GM12872 (cell line): Measurements from ENCODE around the gene FAM174B.

Experiments
- TF ChIP-seq, protein P1 (sequence below): IDR thresholded peaks from 3 replicates; pipeline ENCODE4 v1.5.1; 2011; ENCODE audit warnings: low read depth, mild to moderate bottlenecking, low read length, moderate library complexity; ENCODE audit not compliant: insufficient read depth

The FAM174B gene

DNA sequence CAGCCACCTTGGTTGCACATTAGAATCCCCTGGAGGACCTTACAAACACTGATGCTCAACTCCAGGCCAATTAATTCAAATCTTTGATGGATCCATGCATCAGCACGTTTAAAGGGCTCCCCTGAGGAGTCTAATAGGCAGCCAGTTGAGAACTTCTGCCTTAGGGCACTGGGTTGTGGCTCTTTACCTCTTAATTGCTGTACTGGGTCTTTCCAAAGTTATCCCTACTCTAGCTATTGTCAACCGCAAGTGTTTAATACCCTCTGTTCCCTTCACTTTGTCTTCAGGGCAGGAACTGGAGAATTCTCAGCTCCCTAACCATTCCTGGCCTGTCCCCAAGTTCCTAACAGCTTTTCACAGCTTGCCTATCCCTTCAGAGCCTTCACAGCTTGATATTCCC, 15.0 kb upstream of the FAM174B start:
- TF ChIP-seq, protein P1, sequence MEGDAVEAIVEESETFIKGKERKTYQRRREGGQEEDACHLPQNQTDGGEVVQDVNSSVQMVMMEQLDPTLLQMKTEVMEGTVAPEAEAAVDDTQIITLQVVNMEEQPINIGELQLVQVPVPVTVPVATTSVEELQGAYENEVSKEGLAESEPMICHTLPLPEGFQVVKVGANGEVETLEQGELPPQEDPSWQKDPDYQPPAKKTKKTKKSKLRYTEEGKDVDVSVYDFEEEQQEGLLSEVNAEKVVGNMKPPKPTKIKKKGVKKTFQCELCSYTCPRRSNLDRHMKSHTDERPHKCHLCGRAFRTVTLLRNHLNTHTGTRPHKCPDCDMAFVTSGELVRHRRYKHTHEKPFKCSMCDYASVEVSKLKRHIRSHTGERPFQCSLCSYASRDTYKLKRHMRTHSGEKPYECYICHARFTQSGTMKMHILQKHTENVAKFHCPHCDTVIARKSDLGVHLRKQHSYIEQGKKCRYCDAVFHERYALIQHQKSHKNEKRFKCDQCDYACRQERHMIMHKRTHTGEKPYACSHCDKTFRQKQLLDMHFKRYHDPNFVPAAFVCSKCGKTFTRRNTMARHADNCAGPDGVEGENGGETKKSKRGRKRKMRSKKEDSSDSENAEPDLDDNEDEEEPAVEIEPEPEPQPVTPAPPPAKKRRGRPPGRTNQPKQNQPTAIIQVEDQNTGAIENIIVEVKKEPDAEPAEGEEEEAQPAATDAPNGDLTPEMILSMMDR: no peak

DNA sequence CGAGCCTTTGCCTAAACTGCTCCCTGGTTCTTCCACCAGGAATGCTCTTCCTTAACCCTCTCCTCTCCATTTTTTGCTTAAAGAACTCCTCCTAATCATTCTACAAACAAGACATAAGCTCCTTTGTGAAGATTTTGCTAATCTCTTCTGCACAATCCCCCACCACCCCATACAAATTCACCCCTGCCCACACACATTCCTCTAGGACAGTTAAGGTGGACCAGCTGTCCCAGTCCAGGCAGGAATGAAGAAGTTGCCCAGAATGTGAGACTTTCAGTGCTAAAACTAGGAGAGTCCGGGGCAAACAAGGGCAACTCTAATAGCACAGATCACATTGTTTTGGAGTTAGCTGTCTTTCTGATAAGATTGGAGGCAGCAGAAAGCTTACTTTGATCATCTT, 13.9 kb upstream of the FAM174B start:
- TF ChIP-seq, protein P1: no peak

DNA sequence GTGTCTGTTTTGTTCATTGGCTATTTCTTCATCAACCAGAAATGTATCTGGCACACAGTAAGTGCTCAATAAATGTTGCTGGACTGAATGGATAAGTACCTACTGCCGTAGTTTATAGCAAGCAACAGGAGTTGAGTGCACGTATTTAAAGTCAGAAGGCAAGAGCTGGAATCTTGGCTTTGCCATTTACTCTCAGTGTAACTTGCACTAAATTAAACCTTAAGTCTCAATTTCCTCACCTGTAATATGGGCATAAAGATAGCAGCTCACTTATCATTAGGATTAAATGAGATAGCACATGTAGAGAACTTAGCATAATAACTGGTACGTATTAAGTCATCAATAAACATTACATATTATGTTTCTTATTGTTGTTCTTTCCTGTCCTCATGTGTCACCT, 13.0 kb upstream of the FAM174B start:
- TF ChIP-seq, protein P1: no peak

DNA sequence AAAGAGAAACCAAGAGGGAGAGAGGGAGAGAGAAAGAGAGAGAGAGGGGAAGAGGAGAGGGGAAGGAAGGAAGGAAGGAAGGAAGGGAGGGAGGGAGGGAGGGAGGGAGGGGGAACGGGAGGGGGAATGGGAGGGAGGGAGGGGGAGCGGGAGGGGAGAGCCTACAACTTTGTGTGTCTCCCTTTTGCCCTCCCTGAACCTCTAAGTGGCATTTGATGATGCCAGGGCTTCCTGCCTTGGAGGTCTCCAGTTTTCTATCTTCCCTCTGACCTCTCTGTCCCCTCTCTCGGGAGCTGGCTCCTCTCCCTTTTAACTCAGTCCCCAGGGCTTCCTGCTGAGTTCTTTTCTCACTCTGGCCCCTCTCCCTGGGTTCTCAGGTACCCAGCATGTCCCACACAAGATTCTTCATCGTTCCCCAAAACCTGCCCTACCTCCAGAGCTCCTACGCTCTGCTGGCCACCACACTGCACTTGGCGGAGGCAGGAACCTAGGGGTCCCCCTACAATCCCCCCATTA, 12.5 kb upstream of the FAM174B start:
- TF ChIP-seq, protein P1: no peak

DNA sequence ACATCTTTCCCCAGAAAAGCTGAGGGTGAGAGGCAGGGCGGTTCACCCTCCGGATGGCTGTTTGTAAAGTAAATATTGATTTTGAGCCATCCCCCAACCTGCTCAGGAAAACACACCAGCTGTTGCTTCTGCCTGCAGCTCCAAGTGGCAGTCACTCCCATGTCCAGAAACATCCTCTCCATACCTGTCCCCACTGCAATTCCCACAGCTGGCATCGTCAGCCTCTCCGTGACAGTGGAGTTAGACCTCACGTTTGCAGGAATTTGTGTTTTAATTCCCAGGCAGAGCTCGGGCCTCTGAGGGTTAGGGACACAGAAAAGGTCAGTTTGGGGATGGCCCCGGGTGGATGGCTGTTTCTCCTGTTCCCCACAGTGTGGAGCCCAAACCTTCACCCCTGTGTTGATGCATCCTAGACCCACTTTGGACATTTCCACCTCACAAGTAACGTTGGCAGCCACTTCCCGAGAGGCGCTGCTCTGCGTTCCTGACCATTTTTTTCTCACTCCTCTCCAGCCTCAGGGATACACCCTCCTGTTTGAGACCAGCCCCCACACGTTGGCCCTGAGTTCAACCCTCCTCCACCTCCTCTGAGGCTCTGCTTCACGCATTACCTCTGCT, 11.8 kb upstream of the FAM174B start:
- TF ChIP-seq, protein P1: no peak

DNA sequence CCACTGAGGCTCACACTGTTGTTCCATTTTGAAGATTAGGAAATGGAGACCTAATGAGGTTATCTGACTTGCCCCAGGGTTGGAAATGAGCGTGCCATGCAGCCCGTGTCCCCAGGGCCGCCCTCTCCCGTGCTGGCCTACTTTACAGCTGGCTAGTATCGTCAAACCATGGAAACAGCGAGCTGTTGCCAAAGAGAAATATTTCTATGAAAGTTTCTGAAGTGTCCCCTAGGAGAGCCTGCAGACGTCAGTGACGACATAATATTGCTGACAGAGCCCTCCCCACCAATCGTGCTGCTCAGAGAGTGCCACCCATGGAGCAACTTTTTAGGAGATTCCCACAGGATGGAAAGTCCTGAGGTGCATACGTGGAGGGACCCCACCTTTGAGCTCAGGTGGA, 11.2 kb upstream of the FAM174B start:
- TF ChIP-seq, protein P1: no peak

DNA sequence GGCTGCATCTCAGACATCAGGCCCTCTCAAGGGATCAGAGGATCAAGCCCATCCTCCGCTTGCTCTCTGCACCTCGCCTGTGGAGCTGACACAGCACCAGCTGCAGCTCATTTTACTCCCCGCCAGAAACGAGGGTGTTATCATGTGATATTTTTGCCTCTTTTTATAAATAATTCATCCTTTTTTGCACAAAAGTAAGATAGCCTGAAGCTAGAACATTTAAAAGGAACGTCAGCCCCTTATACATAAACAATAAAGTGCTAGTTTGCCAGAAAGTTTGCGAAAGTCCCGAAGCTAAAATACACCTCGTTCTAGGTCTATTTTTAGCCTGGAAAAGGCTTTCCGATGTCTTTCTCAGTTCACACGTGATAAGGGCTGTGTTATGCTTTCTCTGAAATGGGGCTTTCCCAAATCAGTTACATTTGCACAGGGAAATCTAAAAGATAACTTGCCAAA, 9.6 kb upstream of the FAM174B start:
- TF ChIP-seq, protein P1: no peak
